ENCODE results near the gene TRIM13.

DNA sequence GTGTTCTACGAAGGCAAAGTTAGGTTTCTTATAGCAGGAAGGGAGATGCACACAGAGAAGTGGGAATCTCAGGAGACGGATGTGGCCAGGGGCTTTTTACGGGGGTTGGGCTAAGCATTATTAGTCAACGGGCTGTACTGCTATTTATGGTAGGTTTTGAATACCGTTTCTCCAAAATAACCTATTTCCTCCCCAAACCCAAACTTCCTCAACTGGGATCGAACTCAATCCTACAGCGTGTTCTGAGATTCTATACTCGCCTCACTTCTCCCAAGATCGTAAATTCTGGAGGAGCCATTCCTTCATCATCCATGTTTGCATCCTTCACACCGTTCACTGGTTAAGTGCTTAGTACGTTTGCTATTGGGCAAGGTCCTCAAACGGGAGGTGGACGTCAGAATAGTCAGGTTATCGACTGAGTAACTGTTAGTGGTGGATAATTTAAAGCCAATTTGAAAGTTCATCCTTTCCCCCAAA is 1.2 kb upstream of the TRIM13 start:
- TF ChIP-seq, protein P1, sequence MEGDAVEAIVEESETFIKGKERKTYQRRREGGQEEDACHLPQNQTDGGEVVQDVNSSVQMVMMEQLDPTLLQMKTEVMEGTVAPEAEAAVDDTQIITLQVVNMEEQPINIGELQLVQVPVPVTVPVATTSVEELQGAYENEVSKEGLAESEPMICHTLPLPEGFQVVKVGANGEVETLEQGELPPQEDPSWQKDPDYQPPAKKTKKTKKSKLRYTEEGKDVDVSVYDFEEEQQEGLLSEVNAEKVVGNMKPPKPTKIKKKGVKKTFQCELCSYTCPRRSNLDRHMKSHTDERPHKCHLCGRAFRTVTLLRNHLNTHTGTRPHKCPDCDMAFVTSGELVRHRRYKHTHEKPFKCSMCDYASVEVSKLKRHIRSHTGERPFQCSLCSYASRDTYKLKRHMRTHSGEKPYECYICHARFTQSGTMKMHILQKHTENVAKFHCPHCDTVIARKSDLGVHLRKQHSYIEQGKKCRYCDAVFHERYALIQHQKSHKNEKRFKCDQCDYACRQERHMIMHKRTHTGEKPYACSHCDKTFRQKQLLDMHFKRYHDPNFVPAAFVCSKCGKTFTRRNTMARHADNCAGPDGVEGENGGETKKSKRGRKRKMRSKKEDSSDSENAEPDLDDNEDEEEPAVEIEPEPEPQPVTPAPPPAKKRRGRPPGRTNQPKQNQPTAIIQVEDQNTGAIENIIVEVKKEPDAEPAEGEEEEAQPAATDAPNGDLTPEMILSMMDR (IDR thresholded peaks at IDR 0.05; ENCODE audit: poor library complexity, severe bottlenecking) = no peak
- TF ChIP-seq EP300 (conservative IDR thresholded peaks at IDR 0.05; ENCODE audit: poor library complexity, severe bottlenecking) (no peak), POLR2AphosphoS5 (IDR thresholded peaks at IDR 0.05) (no peak), TAF1 (IDR thresholded peaks at IDR 0.05; ENCODE audit: low read depth) (no peak), MXI1 (conservative IDR thresholded peaks at IDR 0.05; ENCODE audit: poor library complexity, severe bottlenecking) (no peak), RAD21 (conservative IDR thresholded peaks at IDR 0.05) (no peak), EZH2 (IDR thresholded peaks at IDR 0.05; ENCODE audit: borderline replicate concordance, insufficient read depth, low read length, poor library complexity, severe bottlenecking) (no peak)
